NCI-H774 (cell line): ENCODE results near the gene SEMA4C.
"Not testable (repeated sequence)": the region's sequence is repeated elsewhere in the genome, so short reads cannot be mapped to it uniquely, and the experiment has no call there.

Experiments
- DNase-seq: peaks from one replicate; lab custom pipeline; 2025; lab: John Stamatoyannopoulos, UW

SEMA4C gene

DNA sequence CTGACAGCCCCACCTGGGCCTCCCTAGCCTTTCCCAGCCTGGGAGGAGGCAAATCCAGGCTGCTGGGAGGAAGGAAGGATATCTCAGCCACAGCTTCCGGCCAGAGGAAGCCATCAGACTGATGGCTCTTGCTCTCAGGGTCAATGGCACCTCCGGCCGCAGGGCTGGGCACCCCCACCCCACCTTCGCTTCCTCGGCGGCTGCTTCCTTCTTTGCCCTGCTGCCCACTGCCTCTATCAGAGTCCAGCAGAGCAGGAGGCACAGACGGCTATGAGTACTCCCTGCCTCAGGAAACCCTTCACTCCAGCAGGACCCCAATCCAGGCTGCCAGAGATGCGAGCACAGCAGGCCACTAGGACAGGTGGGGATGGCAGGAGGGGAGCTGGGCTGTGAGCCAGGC, 3.3 kb downstream of the SEMA4C start:
- no peak for DNase-seq

GRCh38 chr2:96866149-96866548, 3.7 kb downstream of the SEMA4C start:
- DNase-seq: no peak

- no peak for DNase-seq
Measured at GRCh38 chr2:96865654-96866053, 4.2 kb downstream of the SEMA4C start.

DNA sequence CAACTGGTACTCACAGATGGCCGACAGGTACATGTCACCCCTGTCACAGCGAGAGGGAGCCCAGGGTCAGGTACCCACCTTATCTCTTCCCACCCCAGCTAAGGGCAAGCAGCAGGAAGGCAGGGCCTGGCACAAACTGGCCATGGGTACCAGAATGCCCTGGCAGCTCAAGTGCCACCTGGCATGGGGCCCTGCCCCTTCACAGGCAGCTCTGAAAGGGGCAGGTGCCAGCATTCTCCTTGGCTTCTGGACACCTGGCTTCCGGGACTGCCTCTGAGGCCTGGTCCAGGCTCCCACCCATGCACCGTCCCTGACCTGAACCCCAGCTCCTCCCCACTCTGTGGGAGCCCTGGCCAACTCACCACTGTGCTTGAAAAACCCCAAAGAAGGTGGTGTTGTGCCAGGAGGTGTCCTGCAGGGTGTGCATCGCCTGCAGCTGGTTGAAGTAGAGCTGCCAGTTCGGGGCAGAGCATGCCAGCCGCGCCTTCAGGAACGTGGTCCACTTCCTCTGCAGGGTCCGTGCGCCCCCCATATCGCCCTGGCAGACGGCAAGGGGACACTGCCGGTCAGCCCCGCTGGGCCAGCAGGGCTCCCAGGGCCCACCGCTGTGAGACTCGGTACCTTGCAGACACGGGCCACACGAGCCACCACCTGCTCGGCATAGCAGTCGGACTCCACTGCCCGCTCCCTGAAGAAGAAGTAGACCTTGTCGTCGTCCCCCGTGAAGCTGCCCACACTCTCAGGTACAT, 5.4 kb downstream of the SEMA4C start:
- no peak for DNase-seq

- DNase-seq: no peak
Measured at GRCh38 chr2:96863575-96864342, 6.1 kb downstream of the SEMA4C start.

DNA sequence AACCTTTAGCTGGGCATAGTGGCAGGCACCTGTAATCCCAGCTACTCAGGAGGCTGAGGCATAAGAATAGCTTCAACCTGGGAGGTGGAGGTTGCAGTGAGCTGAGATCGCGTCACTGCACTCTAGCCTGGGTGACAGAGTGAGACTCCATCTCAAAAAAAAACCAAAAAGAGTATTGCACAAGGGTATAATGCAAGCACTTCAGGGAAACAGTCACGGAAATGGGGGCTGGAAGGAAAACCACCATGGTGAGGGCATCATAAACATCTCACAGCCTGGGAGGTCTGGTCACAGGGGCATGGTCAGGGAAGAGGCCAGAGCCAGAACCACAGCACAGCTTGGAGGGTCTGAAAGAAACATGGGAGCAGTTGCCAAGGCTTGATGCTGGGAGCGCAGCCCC, 6.8 kb downstream of the SEMA4C start:
- not testable (repeated sequence) for DNase-seq

DNA sequence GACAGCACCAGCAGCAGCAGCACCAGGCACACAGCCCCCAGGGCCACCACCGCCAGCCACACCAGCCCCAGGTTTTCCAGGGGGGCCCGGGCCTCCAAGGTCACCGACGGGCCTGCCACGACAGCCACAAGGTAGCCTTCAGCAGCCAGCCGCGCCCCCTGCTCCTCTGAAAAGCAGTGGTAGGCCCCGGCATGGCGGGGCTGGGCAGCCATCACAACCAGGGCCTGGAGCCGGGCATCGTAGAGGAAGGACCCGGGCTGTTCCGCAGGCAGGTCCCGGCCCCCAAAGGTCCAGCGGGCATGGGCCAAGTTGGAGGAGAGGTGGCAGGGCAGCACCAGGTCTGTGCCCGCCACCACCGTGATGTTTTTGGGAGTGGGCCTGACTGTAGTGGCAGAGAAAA, 8.8 kb downstream of the SEMA4C start:
- no peak for DNase-seq

- DNase-seq: no peak
Measured at GRCh38 chr2:96860065-96861029, 9.5 kb downstream of the SEMA4C start.

DNA sequence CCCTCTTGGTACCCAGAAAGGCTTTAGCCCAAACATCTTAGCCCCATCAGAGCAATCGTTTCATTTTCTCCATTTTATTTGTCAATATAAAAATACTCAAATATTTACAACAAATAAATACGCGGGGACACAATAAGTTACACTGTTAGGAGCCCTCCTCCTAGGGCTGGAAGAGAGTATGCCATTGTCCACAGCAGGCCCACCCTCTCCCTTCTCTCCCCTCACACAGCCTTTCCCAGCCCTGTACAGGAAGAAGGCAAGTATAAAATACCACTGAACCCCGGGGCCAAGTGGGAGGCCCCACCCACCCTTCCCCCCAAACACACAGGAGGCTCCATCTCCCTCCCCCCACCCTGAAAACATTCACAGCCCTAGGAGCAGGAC, 10.2 kb downstream of the SEMA4C start:
- no peak for DNase-seq

GRCh38 chr2:96859099-96859649, 10.7 kb downstream of the SEMA4C start:
- no peak for DNase-seq

DNA sequence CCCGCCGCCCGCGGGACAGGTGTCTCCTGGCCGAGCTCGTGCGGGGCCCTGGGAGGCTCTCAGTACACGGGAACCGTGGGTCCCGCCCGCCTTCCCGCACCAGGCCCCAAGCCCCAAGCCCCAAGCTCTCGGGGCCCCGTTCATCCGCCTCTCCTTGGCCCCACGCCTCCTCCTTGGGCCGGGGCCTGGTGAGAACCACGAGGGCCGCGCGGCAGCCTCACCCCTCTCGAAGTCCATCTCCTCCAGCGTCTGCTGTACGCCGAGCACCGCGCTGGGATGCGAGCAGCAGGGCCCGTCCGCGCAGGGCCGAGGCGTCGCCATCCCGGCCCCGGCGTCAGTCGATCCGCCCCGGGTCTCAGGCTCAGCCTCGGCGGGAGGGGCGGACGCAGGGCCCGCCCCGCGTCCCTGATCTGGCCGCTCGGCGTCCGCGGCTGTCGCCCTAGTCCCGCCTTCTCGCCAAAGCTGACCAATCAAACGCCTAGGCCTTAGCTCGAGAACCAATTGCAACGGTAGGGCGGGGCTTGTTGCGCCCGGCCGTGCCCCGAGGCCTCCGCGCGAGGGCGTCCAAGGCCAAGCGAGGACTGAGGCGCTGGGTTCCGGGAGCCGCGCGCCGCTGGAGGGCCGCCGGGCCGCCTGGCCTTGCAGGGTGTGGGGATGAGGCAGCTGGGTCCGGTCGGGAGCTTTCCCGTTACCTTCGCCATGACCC, 12.1 kb downstream of the SEMA4C start, which contains the start of gene ANKRD39:
ANKRD39 (minus strand) TSS at position 350 of the 706 bp plus-strand sequence; CDS start at position 321, 29 bp downstream.
- DNase-seq: peak; percentile 97

DNA sequence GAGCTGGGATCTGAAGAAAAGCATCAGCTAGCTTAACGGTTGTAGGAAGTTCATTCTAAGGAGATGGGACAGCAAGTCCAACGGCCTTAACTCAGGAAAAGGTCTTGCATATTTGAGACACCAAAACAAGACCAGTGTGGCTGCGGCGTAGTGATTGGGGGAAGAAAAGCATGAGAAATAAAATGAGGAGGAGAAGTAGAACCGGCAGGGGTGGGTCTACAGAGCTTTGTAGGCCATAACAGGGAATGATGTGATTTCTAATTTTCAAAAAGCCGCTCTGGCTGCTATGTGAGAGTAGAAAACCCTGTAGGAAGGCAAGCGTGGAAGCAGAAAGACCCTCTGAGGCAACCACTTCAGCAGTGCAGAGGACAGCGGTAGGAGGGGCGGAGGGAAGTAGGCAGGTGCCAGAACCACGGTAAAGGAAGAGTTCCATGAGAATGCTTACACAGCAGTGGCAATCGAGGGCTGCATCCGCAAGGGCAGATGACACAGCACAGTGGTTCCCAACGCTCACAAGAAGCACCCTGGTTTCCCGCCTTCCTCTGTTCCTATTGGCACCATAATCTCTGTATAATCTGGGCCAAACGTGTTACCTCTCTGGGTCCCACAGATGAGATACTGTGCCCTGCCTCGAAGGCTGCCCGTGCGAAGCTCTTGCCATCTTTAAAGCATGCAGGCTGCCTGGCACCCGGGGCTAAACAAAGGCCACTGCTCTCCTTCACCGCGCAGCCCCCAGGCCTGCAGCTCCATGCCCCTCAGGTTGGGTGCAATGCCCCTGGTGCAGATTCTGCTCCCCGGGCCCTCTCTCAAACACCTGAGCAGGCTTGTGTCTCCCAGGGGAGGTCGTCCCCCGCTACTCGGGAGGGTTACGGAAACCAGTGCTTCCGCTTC, 12.9 kb downstream of the SEMA4C start:
- DNase-seq: no peak

DNA sequence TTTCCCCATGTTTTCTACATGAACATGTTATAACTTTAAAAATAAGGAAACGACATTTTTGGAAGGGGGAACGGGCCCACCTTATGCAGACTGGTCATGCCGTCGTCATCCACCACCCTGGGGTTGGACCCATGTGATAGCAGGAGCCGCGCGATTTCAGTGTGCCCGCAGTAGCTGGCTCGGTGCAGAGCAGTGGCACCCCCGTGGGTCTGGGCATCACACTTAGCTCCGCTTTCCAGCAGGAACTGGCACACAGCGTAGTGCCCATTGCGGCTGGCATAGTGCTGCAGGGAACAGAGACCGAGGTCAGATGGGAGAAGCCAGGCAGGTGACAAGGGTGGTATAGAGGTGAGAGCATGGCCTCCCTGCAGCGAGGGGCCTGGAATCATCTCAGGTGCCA, 16.6 kb downstream of the SEMA4C start:
- DNase-seq: no peak

- no peak for DNase-seq
Measured at GRCh38 chr2:96852667-96853066, 17.2 kb downstream of the SEMA4C start.

DNA sequence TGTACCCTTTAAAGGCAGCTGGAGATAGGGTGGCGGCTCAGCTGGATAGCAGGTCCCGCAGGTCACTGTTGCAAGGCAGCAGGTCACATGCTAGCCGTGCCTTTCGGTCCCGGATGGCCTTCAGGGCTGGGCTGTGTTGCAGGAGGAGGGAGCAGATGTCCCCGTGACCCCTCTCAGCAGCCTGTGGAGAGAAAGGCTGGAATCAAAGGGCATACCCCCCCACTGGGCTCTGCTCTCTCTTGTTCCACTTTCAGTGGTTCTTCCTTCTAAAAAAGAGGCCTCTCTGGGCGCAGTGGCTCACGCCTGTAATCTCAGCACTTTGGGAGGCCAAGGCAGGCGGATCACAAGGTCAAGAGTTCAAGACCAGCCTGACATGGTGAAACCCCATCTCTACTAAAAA, 21.6 kb downstream of the SEMA4C start:
- no peak for DNase-seq

GRCh38 chr2:96847586-96847985, 22.3 kb downstream of the SEMA4C start:
- DNase-seq: no peak

GRCh38 chr2:96846825-96847224, 23.1 kb downstream of the SEMA4C start:
- no peak for DNase-seq

DNA sequence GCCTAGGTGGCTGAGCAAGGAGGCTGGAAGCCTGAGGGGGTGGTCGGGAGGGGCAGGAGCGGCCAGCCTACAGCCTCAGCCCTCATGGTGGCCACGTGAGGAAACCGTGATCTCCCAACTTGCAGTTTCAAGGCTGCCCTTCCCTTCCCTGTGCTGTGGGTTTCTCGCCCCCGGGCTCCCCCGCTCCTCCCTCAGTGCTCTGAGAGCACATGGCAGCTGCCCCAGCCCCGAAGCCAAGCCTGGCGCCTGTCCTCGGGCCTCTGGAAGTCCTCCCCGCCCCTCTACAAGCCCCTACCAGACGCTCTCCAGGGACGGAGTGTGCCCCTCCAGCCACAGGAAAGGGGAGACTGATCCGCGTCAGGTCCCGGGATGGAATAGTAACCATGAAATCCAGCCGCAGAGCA, 25.5 kb downstream of the SEMA4C start:
- DNase-seq: no peak

DNA sequence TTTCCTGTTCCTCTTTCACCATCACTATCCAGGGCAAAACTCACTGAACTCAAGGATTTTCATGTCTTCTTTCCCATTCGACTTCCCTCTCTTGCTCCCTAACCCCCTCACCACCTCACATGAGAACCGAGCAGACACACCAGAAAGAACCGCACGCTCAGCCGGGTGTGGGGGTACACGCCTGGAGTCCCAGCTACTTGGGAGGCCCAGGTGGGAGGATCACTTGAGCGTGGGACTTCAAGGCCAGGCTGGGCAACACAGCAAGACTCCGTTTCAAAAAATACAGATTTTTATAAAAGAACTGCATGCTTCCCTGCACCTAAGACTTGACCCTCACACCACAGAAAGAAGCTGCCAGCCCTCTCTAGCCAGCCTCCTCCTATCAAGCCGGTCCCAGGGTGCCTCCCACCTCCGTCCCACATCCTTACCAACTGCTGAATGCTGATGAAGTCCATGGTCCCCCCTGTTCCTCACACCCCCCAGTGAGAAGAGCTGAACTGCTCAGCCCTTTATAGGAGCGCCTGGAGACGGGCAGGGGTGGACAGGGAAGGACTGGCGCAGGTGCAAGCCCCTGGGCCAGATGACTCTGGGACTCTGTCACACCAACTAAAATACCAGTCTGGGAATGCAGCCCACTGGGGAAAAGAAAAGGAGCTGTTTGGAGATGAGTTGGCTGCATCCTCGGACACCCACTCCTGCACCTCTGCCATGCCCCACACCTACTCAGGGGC, 26.2 kb downstream of the SEMA4C start, which contains the start of gene ANKRD23:
ANKRD23 (minus strand) TSS at position 484 of the 731 bp plus-strand sequence; CDS start at position 455, 29 bp downstream.
- DNase-seq: no peak
